Measurements from ENCODE around the gene FOXP2. TPM values are rescaled to one million over a fixed set of nuclear protein-coding genes. Genes with fewer than 3 reads are reported as not detected.

The FOXP2 gene
- total and polyA plus RNA-seq, 2 of the 4 experiments (the other 2 are of a cell fraction), result 0.89 to 1.1 TPM

GRCh38 chr7:114723308-114723707, 308.7 kb downstream of the FOXP2 start:
- Histone ChIP-seq H4K8ac (ENCODE audit: low read depth in 2 of 2, low read length in 2 of 2) (no peak overlapping the region), H3K4me2 (ENCODE audit: low read depth, low read length) (no peak overlapping the region), H2AK5ac (ENCODE audit: low read depth, low read length) (no peak overlapping the region), H3K23ac (ENCODE audit: low read depth, low read length) (no peak overlapping the region), H3K4me1 (ENCODE audit: control insufficient read depth, insufficient read depth, low read length) (no peaks in the 10 kb centered on the region), H3K79me1 (ENCODE audit: low read depth in 1 of 2, low read length in 2 of 2) (no peaks in the 10 kb centered on the region), H4K91ac (ENCODE audit: insufficient read depth, low read depth, low read length) (no peak overlapping the region), H3K9me1 (ENCODE audit: insufficient read depth, low read length) (no peaks in the 10 kb centered on the region), H3K27ac (ENCODE audit: insufficient read depth, low read length) (no peak overlapping the region), H4K5ac (ENCODE audit: low read depth, low read length) (no peak overlapping the region), H3K9me3 (ENCODE audit: control insufficient read depth, insufficient read depth, low read length) (no peaks in the 10 kb centered on the region), H3K18ac (ENCODE audit: low read depth, low read length) (no peak overlapping the region), H3K4me3 (ENCODE audit: insufficient read depth, low read depth, low read length) (no peak overlapping the region), H3K56ac (ENCODE audit: extremely low read depth, insufficient read depth, low read length) (no peak overlapping the region), H2BK15ac (ENCODE audit: low read depth, low read length) (no peak overlapping the region), H2BK20ac (ENCODE audit: low read depth, low read length) (no peak overlapping the region), H3K27me3 (ENCODE audit: control insufficient read depth, insufficient read depth, low read length) (no peaks in the 10 kb centered on the region), H3K9ac (ENCODE audit: low read depth, low read length) (no peak overlapping the region), H2BK5ac (ENCODE audit: low read depth, low read length, poor library complexity, severe bottlenecking) (no peak overlapping the region), H4K20me1 (ENCODE audit: insufficient read depth, low read length) (no peaks in the 10 kb centered on the region), H2AK9ac (replicated peaks; ENCODE audit: low read depth, low read length, poor library complexity) (no peak overlapping the region), H3K14ac (replicated peaks; ENCODE audit: low read depth, low read length) (no peak overlapping the region), H2BK120ac (ENCODE audit: low read depth, low read length) (no peak overlapping the region), H3K4ac (ENCODE audit: low read depth, low read length) (no peak overlapping the region), H2AFZ (replicated peaks; ENCODE audit: low read length, poor library complexity) (no peak overlapping the region), H3K36me3 (ENCODE audit: control insufficient read depth, insufficient read depth, low read length) (no peaks in the 10 kb centered on the region)
- TF ChIP-seq SMC3 (IDR thresholded peaks at IDR 0.05; ENCODE audit: low read depth, low read length) (no peak), MAFK (IDR thresholded peaks at IDR 0.05; ENCODE audit: low read depth, low read length) (peak; percentile 52)
- no TSS peak for BruUV-seq (replicated peaks)
- dilution Hi-C loops (cut with HindIII; ENCODE audit: low sequenced_read_pairs, unreplicated experiment) (no loop called here), in situ Hi-C loops (cut with MboI; ENCODE audit: low sequenced_read_pairs) (no loop called here), intact Hi-C loops (cut with micrococcal nuclease) (no loop called here)
- CTCF ChIA-PET, result no interaction called here
- ATAC-seq (ENCODE audit: low read depth), result no peak
- no peak for DNase-seq
- POLR2A ChIA-PET (ENCODE audit: unreplicated experiment), result no interaction called here
- no CpG with 5 or more reads among the region's 1 CpG for WGBS, 2 experiments (ENCODE audit: extremely low coverage in 2 of 2, insufficient read length in 1 of 2)

All from IMR-90 (cell line).